ENCODE measurements around the gene GOLGA2.

The GOLGA2 gene

GRCh38 chr9:128214571-128215490, 61.0 kb downstream of the GOLGA2 start:
- H3K27ac ChIP-seq (ENCODE audit: low read depth in 2 of 2, low read length in 2 of 2), result peak overlapping the region; percentile 18 to 52
- H3K9ac ChIP-seq (ENCODE audit: low read depth in 1 of 2, low read length in 2 of 2), result no peak overlapping the region
- no peaks in the 10 kb centered on the region for H3K36me3 ChIP-seq (ENCODE audit: control insufficient read depth in 2 of 2, insufficient read depth in 2 of 2, low read length in 2 of 2)
- no peaks in the 10 kb centered on the region for H3K9me3 ChIP-seq (ENCODE audit: control insufficient read depth in 2 of 2, low read length in 2 of 2)
- peaks cover 6 to 21% of the 10 kb centered on the region in 2 donors for H3K4me1 ChIP-seq (ENCODE audit: control insufficient read depth in 2 of 2, insufficient read depth in 2 of 2, low read length in 2 of 2)
- H3K27me3 ChIP-seq (ENCODE audit: control insufficient read depth in 2 of 2, insufficient read depth in 2 of 2, low read length in 2 of 2), result no peaks in the 10 kb centered on the region
- no peak overlapping the region for H3K4me3 ChIP-seq (ENCODE audit: low read length in 2 of 2)

GRCh38 chr9:128213746-128214497, 61.9 kb downstream of the GOLGA2 start:
- H3K9me3 ChIP-seq (ENCODE audit: control insufficient read depth in 2 of 2, low read length in 2 of 2), result no peaks in the 10 kb centered on the region
- H3K4me3 ChIP-seq (ENCODE audit: low read length in 2 of 2), result no peak overlapping the region
- no peak overlapping the region for H3K9ac ChIP-seq (ENCODE audit: low read depth in 1 of 2, low read length in 2 of 2)
- H3K27me3 ChIP-seq (ENCODE audit: control insufficient read depth in 2 of 2, insufficient read depth in 2 of 2, low read length in 2 of 2), result no peaks in the 10 kb centered on the region
- H3K36me3 ChIP-seq (ENCODE audit: control insufficient read depth in 2 of 2, insufficient read depth in 2 of 2, low read length in 2 of 2), result no peaks in the 10 kb centered on the region
- H3K27ac ChIP-seq (ENCODE audit: low read depth in 2 of 2, low read length in 2 of 2), result no peak overlapping the region
- H3K4me1 ChIP-seq (ENCODE audit: control insufficient read depth in 2 of 2, insufficient read depth in 2 of 2, low read length in 2 of 2), result peaks cover 6 to 18% of the 10 kb centered on the region in 2 donors

- no peak overlapping the region for H3K27ac ChIP-seq (ENCODE audit: low read depth in 2 of 2, low read length in 2 of 2)
Measured at GRCh38 chr9:128211981-128212281, 63.9 kb downstream of the GOLGA2 start.

GRCh38 chr9:128211186-128211980, 64.4 kb downstream of the GOLGA2 start:
- no peak overlapping the region for H3K9ac ChIP-seq (ENCODE audit: low read depth in 1 of 2, low read length in 2 of 2)
- no peaks in the 10 kb centered on the region for H3K9me3 ChIP-seq (ENCODE audit: control insufficient read depth in 2 of 2, low read length in 2 of 2)
- no peaks in the 10 kb centered on the region for H3K27me3 ChIP-seq (ENCODE audit: control insufficient read depth in 2 of 2, insufficient read depth in 2 of 2, low read length in 2 of 2)
- H3K4me1 ChIP-seq (ENCODE audit: control insufficient read depth in 2 of 2, insufficient read depth in 2 of 2, low read length in 2 of 2), result peaks cover 5 to 13% of the 10 kb centered on the region in 2 donors
- no peaks in the 10 kb centered on the region for H3K36me3 ChIP-seq (ENCODE audit: control insufficient read depth in 2 of 2, insufficient read depth in 2 of 2, low read length in 2 of 2)
- no peak overlapping the region for H3K27ac ChIP-seq (ENCODE audit: low read depth in 2 of 2, low read length in 2 of 2)
- no peak overlapping the region for H3K4me3 ChIP-seq (ENCODE audit: low read length in 2 of 2)

More at GRCh38 chr9:128211981-128212281, 63.9 kb downstream of the GOLGA2 start:
- no peaks in the 10 kb centered on the region for H3K36me3 ChIP-seq (ENCODE audit: control insufficient read depth in 2 of 2, insufficient read depth in 2 of 2, low read length in 2 of 2)
- no peaks in the 10 kb centered on the region for H3K27me3 ChIP-seq (ENCODE audit: control insufficient read depth in 2 of 2, insufficient read depth in 2 of 2, low read length in 2 of 2)
- H3K9ac ChIP-seq (ENCODE audit: low read depth in 1 of 2, low read length in 2 of 2), result no peak overlapping the region
- peaks cover under 1 to 12% of the 10 kb centered on the region in 2 donors for H3K4me1 ChIP-seq (ENCODE audit: control insufficient read depth in 2 of 2, insufficient read depth in 2 of 2, low read length in 2 of 2)
- no peak overlapping the region for H3K4me3 ChIP-seq (ENCODE audit: low read length in 2 of 2)
- no peaks in the 10 kb centered on the region for H3K9me3 ChIP-seq (ENCODE audit: control insufficient read depth in 2 of 2, low read length in 2 of 2)

GRCh38 chr9:128208946-128209669, 66.7 kb downstream of the GOLGA2 start:
- H3K9me3 ChIP-seq (ENCODE audit: control insufficient read depth in 2 of 2, low read length in 2 of 2), result no peaks in the 10 kb centered on the region
- H3K9ac ChIP-seq (ENCODE audit: low read depth in 1 of 2, low read length in 2 of 2), result no peak overlapping the region
- peaks cover 5 to 13% of the 10 kb centered on the region in 2 donors for H3K4me1 ChIP-seq (ENCODE audit: control insufficient read depth in 2 of 2, insufficient read depth in 2 of 2, low read length in 2 of 2)
- H3K27me3 ChIP-seq (ENCODE audit: control insufficient read depth in 2 of 2, insufficient read depth in 2 of 2, low read length in 2 of 2), result peaks cover 8 to 14% of the 10 kb centered on the region in 2 donors
- H3K36me3 ChIP-seq (ENCODE audit: control insufficient read depth in 2 of 2, insufficient read depth in 2 of 2, low read length in 2 of 2), result no peaks in the 10 kb centered on the region
- no peak overlapping the region for H3K4me3 ChIP-seq (ENCODE audit: low read length in 2 of 2)
- no peak overlapping the region for H3K27ac ChIP-seq (ENCODE audit: low read depth in 2 of 2, low read length in 2 of 2)

- peaks cover 5 to 18% of the 10 kb centered on the region in 2 donors for H3K4me1 ChIP-seq (ENCODE audit: control insufficient read depth in 2 of 2, insufficient read depth in 2 of 2, low read length in 2 of 2)
- H3K36me3 ChIP-seq (ENCODE audit: control insufficient read depth in 2 of 2, insufficient read depth in 2 of 2, low read length in 2 of 2), result no peaks in the 10 kb centered on the region
- no peak overlapping the region for H3K9ac ChIP-seq (ENCODE audit: low read depth in 1 of 2, low read length in 2 of 2)
- H3K27me3 ChIP-seq (ENCODE audit: control insufficient read depth in 2 of 2, insufficient read depth in 2 of 2, low read length in 2 of 2), result peaks cover 11 to 18% of the 10 kb centered on the region in 2 donors
- H3K27ac ChIP-seq (ENCODE audit: low read depth in 2 of 2, low read length in 2 of 2), result no peak overlapping the region
- no peaks in the 10 kb centered on the region for H3K9me3 ChIP-seq (ENCODE audit: control insufficient read depth in 2 of 2, low read length in 2 of 2)
- no peak overlapping the region for H3K4me3 ChIP-seq (ENCODE audit: low read length in 2 of 2)
Measured at GRCh38 chr9:128208386-128208785, 67.4 kb downstream of the GOLGA2 start.

- Histone ChIP-seq H3K9me3 (ENCODE audit: control insufficient read depth in 2 of 2, low read length in 2 of 2) (no peaks in the 10 kb centered on the region), H3K36me3 (ENCODE audit: control insufficient read depth in 2 of 2, insufficient read depth in 2 of 2, low read length in 2 of 2) (no peaks in the 10 kb centered on the region), H3K9ac (ENCODE audit: low read depth in 1 of 2, low read length in 2 of 2) (no peak overlapping the region), H3K27me3 (ENCODE audit: control insufficient read depth in 2 of 2, insufficient read depth in 2 of 2, low read length in 2 of 2) (peaks cover 11 to 18% of the 10 kb centered on the region in 2 donors), H3K27ac (ENCODE audit: low read depth in 2 of 2, low read length in 2 of 2) (no peak overlapping the region), H3K4me1 (ENCODE audit: control insufficient read depth in 2 of 2, insufficient read depth in 2 of 2, low read length in 2 of 2) (peaks cover 5 to 20% of the 10 kb centered on the region in 2 donors), H3K4me3 (ENCODE audit: low read length in 2 of 2) (no peak overlapping the region)
Measured at GRCh38 chr9:128206916-128207910, 68.6 kb downstream of the GOLGA2 start.

GRCh38 chr9:128206484-128206883, 69.3 kb downstream of the GOLGA2 start:
- peaks cover 5 to 14% of the 10 kb centered on the region in 2 donors for H3K4me1 ChIP-seq (ENCODE audit: control insufficient read depth in 2 of 2, insufficient read depth in 2 of 2, low read length in 2 of 2)
- H3K4me3 ChIP-seq (ENCODE audit: low read length in 2 of 2), result no peak overlapping the region
- no peak overlapping the region for H3K9ac ChIP-seq (ENCODE audit: low read depth in 1 of 2, low read length in 2 of 2)
- H3K36me3 ChIP-seq (ENCODE audit: control insufficient read depth in 2 of 2, insufficient read depth in 2 of 2, low read length in 2 of 2), result no peaks in the 10 kb centered on the region
- no peak overlapping the region for H3K27ac ChIP-seq (ENCODE audit: low read depth in 2 of 2, low read length in 2 of 2)
- no peaks in the 10 kb centered on the region for H3K9me3 ChIP-seq (ENCODE audit: control insufficient read depth in 2 of 2, low read length in 2 of 2)
- peaks cover 11 to 18% of the 10 kb centered on the region in 2 donors for H3K27me3 ChIP-seq (ENCODE audit: control insufficient read depth in 2 of 2, insufficient read depth in 2 of 2, low read length in 2 of 2)

Data from mucosa of rectum (tissue), 2 donors.